GM19025 (cell line): ENCODE measurements around the gene ROS1.
"Not testable (repeated sequence)": the region's sequence is repeated elsewhere in the genome, so short reads cannot be mapped to it uniquely, and the experiment has no call there.

Source experiments
- ATAC-seq: cut with Tn5 transposase; IDR thresholded peaks from one replicate; pipeline ENCODE4 v1.9.1; 2021; ENCODE audit warnings: mild to moderate bottlenecking, low read depth, moderate library complexity; ENCODE audit not compliant: unreplicated experiment

The ROS1 gene

GRCh38 chr6:117387454-117387974, 38.2 kb downstream of the ROS1 start:
- ATAC-seq: no peak

- ATAC-seq: no peak
Observed at GRCh38 chr6:117384659-117385058, 41.1 kb downstream of the ROS1 start.

- no peak for ATAC-seq
Observed at GRCh38 chr6:117381749-117382148, 44.0 kb downstream of the ROS1 start.

GRCh38 chr6:117380298-117380697, 45.4 kb downstream of the ROS1 start:
- ATAC-seq: no peak

GRCh38 chr6:117375446-117375845, 50.3 kb downstream of the ROS1 start:
- no peak for ATAC-seq

GRCh38 chr6:117373211-117373813, 52.4 kb downstream of the ROS1 start:
- no peak for ATAC-seq

GRCh38 chr6:117372289-117372688, 53.5 kb downstream of the ROS1 start:
- ATAC-seq: not testable (repeated sequence)

- ATAC-seq: no peak
Observed at GRCh38 chr6:117371492-117371891, 54.2 kb downstream of the ROS1 start.

- no peak for ATAC-seq
Observed at GRCh38 chr6:117359581-117359980, 66.2 kb downstream of the ROS1 start.

GRCh38 chr6:117354671-117355070, 71.1 kb downstream of the ROS1 start:
- ATAC-seq: no peak

GRCh38 chr6:117352466-117353081, 73.2 kb downstream of the ROS1 start:
- no peak for ATAC-seq

- no peak for ATAC-seq
Observed at GRCh38 chr6:117351521-117351920, 74.2 kb downstream of the ROS1 start.

- ATAC-seq: no peak
Observed at GRCh38 chr6:117346142-117346930, 79.4 kb downstream of the ROS1 start.

GRCh38 chr6:117345292-117345610, 80.5 kb downstream of the ROS1 start:
- ATAC-seq: no peak

- no peak for ATAC-seq
Observed at GRCh38 chr6:117344444-117345291, 81.1 kb downstream of the ROS1 start.

- no peak for ATAC-seq
Observed at GRCh38 chr6:117338567-117338966, 87.2 kb downstream of the ROS1 start.

- no peak for ATAC-seq
Observed at GRCh38 chr6:117329926-117330325, 95.8 kb downstream of the ROS1 start.

GRCh38 chr6:117328500-117328899, 97.2 kb downstream of the ROS1 start:
- no peak for ATAC-seq

GRCh38 chr6:117328005-117328389, 97.7 kb downstream of the ROS1 start:
- ATAC-seq: no peak

- ATAC-seq: no peak
Observed at GRCh38 chr6:117327149-117328004, 98.4 kb downstream of the ROS1 start.
